Activated CD8-positive, alpha-beta T cell treated with anti-CD3 and anti-CD28 coated beads for 36 hours (primary cell): Measurements from ENCODE around the gene H3-3A. TPM values are rescaled to one million over a fixed set of nuclear protein-coding genes. Genes with fewer than 3 reads are reported as not detected.

Source experiments
- ATAC-seq: fragments of 200-7000 bp; cut with Tn5 transposase; one replicate; pipeline ENCODE4 v1.10.0; 2021; ENCODE audit warnings: mild to moderate bottlenecking, moderate library complexity
- CTCF ChIA-PET: fragments of 350-600 bp; sonication (Branson Sonifier 250); formaldehyde crosslinking; loops from one replicate; lab custom pipeline; 2021; ENCODE audit warnings: antibody characterized with exemption; lab: Charles Lee
- POLR2A ChIA-PET: fragments of 350-600 bp; sonication (Branson Sonifier 250); formaldehyde crosslinking; loops from one replicate; lab custom pipeline; 2021; ENCODE audit warnings: antibody characterized with exemption; lab: Charles Lee
- DNase-seq: peaks from one replicate; pipeline ENCODE4 v3.0.0-alpha.2; 2020
- H3K27ac Mint-ChIP-seq: one replicate; pipeline ENCODE4 v1.8.0; 2021; ENCODE audit warnings: mild to moderate bottlenecking, mixed read lengths
- H3K27me3 Mint-ChIP-seq: one replicate; pipeline ENCODE4 v1.8.0; 2021; ENCODE audit warnings: mixed read lengths
- H3K36me3 Mint-ChIP-seq: one replicate; pipeline ENCODE4 v1.8.0; 2021; ENCODE audit warnings: low read depth, mixed read lengths
- H3K4me1 Mint-ChIP-seq: one replicate; pipeline ENCODE4 v1.8.0; 2021; ENCODE audit warnings: low read depth, mixed read lengths
- H3K4me3 Mint-ChIP-seq: one replicate; pipeline ENCODE4 v1.8.0; 2021; ENCODE audit warnings: mild to moderate bottlenecking, moderate library complexity, mixed read lengths
- H3K9me3 Mint-ChIP-seq: one replicate; pipeline ENCODE4 v1.8.0; 2021; ENCODE audit warnings: mixed read lengths
- CTCF ChIP-seq: fragments of 200-600 bp; IDR thresholded peaks from one replicate; pipeline ENCODE4 v1.8.0; 2022; ENCODE audit warnings: antibody characterized with exemption, mild to moderate bottlenecking
- intact Hi-C: fragments of 100-400 bp; cut with micrococcal nuclease; formaldehyde crosslinking; loops from one replicate; pipeline ENCODE4 v1.10.0; 2022
- total RNA-seq, 2 experiments: library from RNA; stranded (reverse); gene quantifications; one replicate each; pipeline ENCODE4 v1.2.3, GENCODE V29; 2021

The H3-3A gene
- total RNA-seq, 2 experiments from 2014 or later, result 287 to 308 TPM

GRCh38 chr1:226100436-226101391, 38.2 kb downstream of the H3-3A start:
- Mint-ChIP-seq H3K4me3 (peak overlapping the region; percentile 75), H3K27me3 (peaks cover 7% of the 10 kb centered on the region), H3K9me3 (no peaks in the 10 kb centered on the region), H3K27ac (no peak overlapping the region), H3K36me3 (no peaks in the 10 kb centered on the region), H3K4me1 (peaks cover 15% of the 10 kb centered on the region)
- TF ChIP-seq CTCF, result no peak
- POLR2A ChIA-PET, result interaction anchor here (5.2 kb wide), 1 partner anchor 10 kb away, joined by 34 read pairs; no protein-coding TSS in a partner anchor
- DNase-seq (peak; percentile 41), ATAC-seq (peak; percentile 46)
- CTCF ChIA-PET, result interaction anchor here (1.0 to 1.7 kb wide), 4 partner anchors 10 to 101 kb away, joined by 3 to 8 read pairs (median 5); no protein-coding TSS in a partner anchor
- intact Hi-C loops, result no loop called here

GRCh38 chr1:226104671-226105121, 42.2 kb downstream of the H3-3A start:
- CTCF ChIA-PET, result no interaction called here
- H3K9me3 Mint-ChIP-seq, result no peaks in the 10 kb centered on the region
- no peaks in the 10 kb centered on the region for H3K27me3 Mint-ChIP-seq
- intact Hi-C loops, result no loop called here
- DNase-seq (no peak), ATAC-seq (no peak)
- H3K27ac Mint-ChIP-seq, result no peak overlapping the region
- no peaks in the 10 kb centered on the region for H3K36me3 Mint-ChIP-seq
- TF ChIP-seq CTCF, result no peak
- POLR2A ChIA-PET, result interaction anchor here (0.6 kb wide), 1 partner anchor 11 kb away, joined by 3 read pairs; no protein-coding TSS in a partner anchor
- no peak overlapping the region for H3K4me3 Mint-ChIP-seq
- H3K4me1 Mint-ChIP-seq, result peaks cover 16% of the 10 kb centered on the region

GRCh38 chr1:226107471-226108460, 45.2 kb downstream of the H3-3A start:
- H3K27ac Mint-ChIP-seq, result no peak overlapping the region
- peaks cover 13% of the 10 kb centered on the region for H3K4me1 Mint-ChIP-seq
- peak; percentile 36 for DNase-seq
- no peak for ATAC-seq
- no peak overlapping the region for H3K4me3 Mint-ChIP-seq
- POLR2A ChIA-PET, result interaction anchor here (0.6 to 4.4 kb wide), 6 partner anchors 12 to 397 kb away, joined by 3 to 37 read pairs (median 3); no protein-coding TSS in a partner anchor
- CTCF ChIA-PET, result interaction anchor here (1.1 to 6.6 kb wide), 5 partner anchors 9 to 89 kb away, joined by 3 to 67 read pairs (median 3); no protein-coding TSS in a partner anchor
- no peaks in the 10 kb centered on the region for H3K27me3 Mint-ChIP-seq
- H3K36me3 Mint-ChIP-seq, result no peaks in the 10 kb centered on the region
- intact Hi-C loops, result no loop called here
- H3K9me3 Mint-ChIP-seq, result no peaks in the 10 kb centered on the region
- no peak for TF ChIP-seq CTCF

GRCh38 chr1:226108935-226109828, 46.7 kb downstream of the H3-3A start:
- H3K27ac Mint-ChIP-seq, result peak overlapping the region; percentile 76
- POLR2A ChIA-PET, result interaction anchor here (0.7 to 4.4 kb wide), 11 partner anchors 9 to 201 kb away, joined by 3 to 37 read pairs (median 8); partner anchors contain the start of gene H3-3A
- CTCF ChIA-PET, result interaction anchor here (1.0 to 6.6 kb wide), 9 partner anchors 11 to 224 kb away, joined by 3 to 67 read pairs (median 3); no protein-coding TSS in a partner anchor
- intact Hi-C loops, result no loop called here
- H3K9me3 Mint-ChIP-seq, result no peaks in the 10 kb centered on the region
- no peaks in the 10 kb centered on the region for H3K27me3 Mint-ChIP-seq
- ATAC-seq, result peak; percentile 4
- peaks cover 13% of the 10 kb centered on the region for H3K4me1 Mint-ChIP-seq
- H3K36me3 Mint-ChIP-seq, result no peaks in the 10 kb centered on the region
- no peak for DNase-seq
- H3K4me3 Mint-ChIP-seq, result peak overlapping the region; percentile 73
- TF ChIP-seq CTCF, result no peak
